Measurements from ENCODE around the gene EIF2S1.
"Not testable (repeated sequence)": the region's sequence is repeated elsewhere in the genome, so short reads cannot be mapped to it uniquely, and the experiment has no call there.

EIF2S1 gene

DNA sequence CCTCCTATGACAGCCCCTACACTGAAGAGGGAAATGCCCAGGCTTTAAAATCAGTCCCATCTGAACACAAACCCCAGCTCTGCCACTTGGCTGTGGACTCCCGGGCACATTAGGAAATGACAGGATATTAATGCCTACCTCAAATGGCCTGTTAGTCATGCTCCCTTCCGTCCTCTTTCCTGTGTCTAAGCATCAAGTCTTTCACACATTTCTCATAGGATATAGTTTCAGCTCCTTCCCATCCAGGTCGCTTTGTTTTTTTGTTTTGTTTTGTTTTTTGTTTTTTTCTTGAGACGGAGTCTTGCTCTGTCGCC lies 35.7 kb downstream of the EIF2S1 start:
- H3K4me3 ChIP-seq (ENCODE audit: low read depth, low read length), result no peak overlapping the region
- TF ChIP-seq, protein P1, sequence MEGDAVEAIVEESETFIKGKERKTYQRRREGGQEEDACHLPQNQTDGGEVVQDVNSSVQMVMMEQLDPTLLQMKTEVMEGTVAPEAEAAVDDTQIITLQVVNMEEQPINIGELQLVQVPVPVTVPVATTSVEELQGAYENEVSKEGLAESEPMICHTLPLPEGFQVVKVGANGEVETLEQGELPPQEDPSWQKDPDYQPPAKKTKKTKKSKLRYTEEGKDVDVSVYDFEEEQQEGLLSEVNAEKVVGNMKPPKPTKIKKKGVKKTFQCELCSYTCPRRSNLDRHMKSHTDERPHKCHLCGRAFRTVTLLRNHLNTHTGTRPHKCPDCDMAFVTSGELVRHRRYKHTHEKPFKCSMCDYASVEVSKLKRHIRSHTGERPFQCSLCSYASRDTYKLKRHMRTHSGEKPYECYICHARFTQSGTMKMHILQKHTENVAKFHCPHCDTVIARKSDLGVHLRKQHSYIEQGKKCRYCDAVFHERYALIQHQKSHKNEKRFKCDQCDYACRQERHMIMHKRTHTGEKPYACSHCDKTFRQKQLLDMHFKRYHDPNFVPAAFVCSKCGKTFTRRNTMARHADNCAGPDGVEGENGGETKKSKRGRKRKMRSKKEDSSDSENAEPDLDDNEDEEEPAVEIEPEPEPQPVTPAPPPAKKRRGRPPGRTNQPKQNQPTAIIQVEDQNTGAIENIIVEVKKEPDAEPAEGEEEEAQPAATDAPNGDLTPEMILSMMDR (conservative IDR thresholded peaks at IDR 0.05; ENCODE audit: low read depth, low read length), result no peak
- no peak for DNase-seq (ENCODE audit: low read depth)

DNA sequence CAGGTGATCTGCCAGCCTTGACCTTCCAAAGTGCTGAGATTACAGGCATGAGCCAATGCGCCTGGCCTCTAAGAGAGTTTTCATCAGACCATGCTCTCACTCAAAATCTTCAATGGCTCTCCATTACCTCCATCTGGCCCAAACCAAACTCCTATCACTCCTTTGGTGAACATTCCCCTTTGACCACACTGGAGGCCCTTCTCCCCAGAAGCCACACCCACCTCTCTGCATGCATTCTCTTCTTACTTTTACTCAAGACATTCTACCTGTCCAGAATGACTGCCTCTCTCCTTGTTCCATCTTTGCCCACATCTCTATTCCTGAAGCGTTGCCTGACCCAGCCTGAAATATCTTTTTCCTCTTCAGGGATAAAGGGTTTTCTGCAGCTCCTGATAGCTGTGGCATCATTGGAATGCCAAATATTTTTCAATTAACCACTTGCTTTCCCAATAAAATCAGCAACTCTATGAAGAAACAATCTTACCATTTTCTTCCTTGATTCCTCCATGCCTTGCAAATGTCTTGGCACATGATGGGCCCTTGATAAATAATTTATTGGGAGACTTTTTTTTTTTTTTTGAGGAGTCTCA lies 36.3 kb downstream of the EIF2S1 start:
- TF ChIP-seq, protein P1 (conservative IDR thresholded peaks at IDR 0.05; ENCODE audit: low read depth, low read length), result no peak
- H3K4me3 ChIP-seq (ENCODE audit: low read depth, low read length), result no peak overlapping the region
- peak; percentile 64 for DNase-seq (ENCODE audit: low read depth)

DNA sequence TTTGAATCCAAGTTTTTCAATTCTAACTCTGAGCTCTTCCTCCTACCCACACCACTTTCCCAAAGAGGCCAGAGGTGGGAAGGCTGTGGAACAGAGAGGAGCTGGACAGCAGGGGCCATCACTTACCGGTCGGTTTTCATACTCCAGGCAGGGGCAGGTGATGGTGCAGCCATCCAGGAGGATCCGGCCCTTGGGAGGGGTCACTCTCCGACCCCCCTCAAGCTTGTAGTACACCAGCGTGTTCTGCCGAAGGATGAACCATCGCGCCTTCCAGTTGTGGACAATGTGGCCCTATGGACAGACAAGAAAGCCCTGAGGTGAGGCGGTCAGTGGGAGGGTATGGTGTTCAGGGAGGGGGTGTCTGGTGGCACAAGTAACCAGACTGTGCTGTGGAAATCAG lies 37.4 kb downstream of the EIF2S1 start:
- no peak for DNase-seq (ENCODE audit: low read depth)
- H3K4me3 ChIP-seq (ENCODE audit: low read depth, low read length), result no peak overlapping the region
- TF ChIP-seq, protein P1 (conservative IDR thresholded peaks at IDR 0.05; ENCODE audit: low read depth, low read length), result no peak

DNA sequence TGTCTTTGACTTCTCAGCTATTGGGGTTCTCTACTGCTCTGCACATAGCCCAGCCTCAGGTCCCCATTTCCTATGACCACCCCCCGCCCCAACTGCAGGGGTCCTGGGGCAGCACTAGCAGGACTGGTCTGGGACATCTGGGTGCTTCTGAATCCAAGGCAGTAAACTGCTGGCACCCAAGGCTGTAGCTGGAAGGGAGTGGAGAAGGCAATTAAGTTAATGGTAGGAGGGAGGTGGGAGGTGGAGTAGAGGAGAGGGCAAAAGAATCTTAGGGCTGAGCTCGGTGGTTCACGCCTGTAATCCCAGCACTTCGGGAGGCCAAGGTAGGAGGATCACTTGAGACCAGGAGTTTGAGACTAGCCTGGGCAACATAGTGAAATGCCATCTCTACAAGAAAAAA lies 40.3 kb downstream of the EIF2S1 start:
- TF ChIP-seq, protein P1 (conservative IDR thresholded peaks at IDR 0.05; ENCODE audit: low read depth, low read length), result no peak
- H3K4me3 ChIP-seq (ENCODE audit: low read depth, low read length), result no peak overlapping the region
- DNase-seq (ENCODE audit: low read depth), result no peak

DNA sequence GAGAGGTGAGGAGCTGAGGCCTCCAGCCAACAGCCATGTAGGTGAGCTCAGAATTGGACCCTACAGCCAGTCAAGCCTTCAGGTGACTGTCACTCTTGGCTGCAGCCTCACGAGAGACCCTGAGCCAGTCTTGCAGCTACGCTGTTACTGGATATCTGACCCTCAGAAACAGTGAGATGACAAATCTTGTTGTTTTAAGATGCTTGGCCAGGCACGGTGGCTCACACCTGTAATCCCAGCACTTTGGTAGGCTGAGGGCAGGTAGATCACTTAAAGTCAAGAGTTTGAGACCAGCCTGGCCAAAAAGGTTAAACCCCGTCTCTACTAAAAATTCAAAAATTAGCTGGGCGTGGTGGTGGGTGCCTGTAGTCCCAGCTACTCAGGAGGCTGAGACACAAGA lies 45.6 kb downstream of the EIF2S1 start:
- no peak for DNase-seq (ENCODE audit: low read depth)
- H3K4me3 ChIP-seq (ENCODE audit: low read depth, low read length), result no peak overlapping the region
- TF ChIP-seq, protein P1 (conservative IDR thresholded peaks at IDR 0.05; ENCODE audit: low read depth, low read length), result no peak

DNA sequence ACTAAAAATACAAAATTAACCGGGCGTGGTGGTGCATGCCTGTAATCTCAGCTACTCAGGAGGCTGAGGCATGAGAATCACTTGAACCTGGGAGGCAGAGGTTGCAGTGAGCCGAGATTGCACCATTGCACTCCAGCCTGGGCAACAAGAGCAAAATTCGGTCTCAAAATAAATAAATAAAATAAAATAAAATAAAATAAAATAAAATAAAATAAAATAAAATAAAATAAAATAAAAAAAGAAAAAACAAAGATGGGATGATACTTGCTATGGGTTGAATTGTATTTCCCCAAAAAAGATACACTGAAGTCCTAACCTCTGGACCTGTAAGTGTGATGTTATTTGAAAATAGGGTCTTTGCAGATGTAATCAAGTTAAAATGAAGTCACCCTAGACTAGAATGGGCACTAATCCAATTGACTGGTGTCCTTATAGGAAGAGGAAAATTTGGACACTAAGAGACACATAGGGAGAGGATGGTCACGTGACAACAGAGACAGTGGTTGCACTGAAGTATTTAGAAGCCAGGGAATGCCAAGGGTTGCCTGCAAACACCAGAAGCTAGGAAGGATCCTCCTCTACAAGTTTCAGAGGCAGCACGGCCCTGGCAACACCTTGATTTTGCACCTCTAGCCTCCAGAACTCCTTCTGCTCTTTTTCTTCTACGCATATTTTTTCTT lies 48.1 kb downstream of the EIF2S1 start:
- not testable (repeated sequence) for DNase-seq (ENCODE audit: low read depth); H3K4me3 ChIP-seq (ENCODE audit: low read depth, low read length)

DNA sequence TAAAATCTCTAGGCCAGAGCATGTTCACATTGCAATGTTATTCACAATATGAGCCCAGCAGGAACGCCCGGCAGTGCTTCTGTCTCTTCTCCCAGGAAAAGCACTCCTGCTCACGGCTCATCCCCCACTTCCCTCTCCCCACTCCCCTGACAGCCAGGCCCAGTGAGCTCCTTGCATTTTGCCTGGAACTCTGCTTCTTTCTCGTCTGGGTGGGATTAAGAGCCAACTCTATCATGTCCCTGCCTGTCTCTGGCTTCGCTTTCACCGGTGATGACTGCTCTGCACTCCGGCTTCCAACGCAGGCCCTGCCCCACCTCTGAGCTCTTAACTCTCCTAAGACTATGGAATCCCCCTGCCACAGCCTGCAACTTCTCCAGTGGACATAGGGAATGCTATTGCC lies 49.3 kb downstream of the EIF2S1 start:
- no peak overlapping the region for H3K4me3 ChIP-seq (ENCODE audit: low read depth, low read length)
- DNase-seq (ENCODE audit: low read depth), result no peak
- TF ChIP-seq, protein P1 (conservative IDR thresholded peaks at IDR 0.05; ENCODE audit: low read depth, low read length), result no peak
